ENCODE measurements around the gene CYP4F22. TPM values are rescaled to one million over a fixed set of nuclear protein-coding genes. Genes with fewer than 3 reads are reported as not detected.
"Not testable (repeated sequence)": the region's sequence is repeated elsewhere in the genome, so short reads cannot be mapped to it uniquely, and the experiment has no call there.

The CYP4F22 gene
- total and polyA plus RNA-seq, 2 of the 8 experiments (the other 6 are each of a cell fraction or from before 2014, with no cell fraction given) = not detected

DNA sequence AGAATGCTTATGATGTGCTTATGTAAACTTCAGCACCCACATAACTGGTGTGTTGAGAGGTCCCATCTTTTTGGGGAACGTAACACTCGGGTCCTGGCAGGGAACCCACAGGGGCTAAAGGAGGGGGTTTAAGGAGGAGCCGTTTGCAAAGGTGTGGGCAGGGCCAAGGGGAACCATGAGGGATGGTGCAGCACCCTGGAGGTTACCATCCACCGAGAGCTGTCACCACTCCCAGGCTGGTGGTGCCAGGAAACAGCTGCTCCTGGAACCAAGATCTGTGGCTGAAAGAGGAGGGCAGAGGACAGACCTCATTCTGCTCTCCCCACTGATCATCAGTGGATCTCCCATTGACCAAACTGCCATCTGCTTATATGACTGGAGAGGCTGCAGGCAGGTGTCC is 83.5 kb downstream of the CYP4F22 start:
- Histone ChIP-seq H4K5ac (ENCODE audit: insufficient read length, low read depth, low read length) (no peak overlapping the region), H3K4me3 (ENCODE audit: extremely low read depth in 1 of 4, insufficient read depth in 2 of 4, low read depth in 3 of 4, low read length in 4 of 4) (no peak overlapping the region), H4K8ac (ENCODE audit: extremely low read depth, insufficient read depth, low read length) (no peak overlapping the region)

DNA sequence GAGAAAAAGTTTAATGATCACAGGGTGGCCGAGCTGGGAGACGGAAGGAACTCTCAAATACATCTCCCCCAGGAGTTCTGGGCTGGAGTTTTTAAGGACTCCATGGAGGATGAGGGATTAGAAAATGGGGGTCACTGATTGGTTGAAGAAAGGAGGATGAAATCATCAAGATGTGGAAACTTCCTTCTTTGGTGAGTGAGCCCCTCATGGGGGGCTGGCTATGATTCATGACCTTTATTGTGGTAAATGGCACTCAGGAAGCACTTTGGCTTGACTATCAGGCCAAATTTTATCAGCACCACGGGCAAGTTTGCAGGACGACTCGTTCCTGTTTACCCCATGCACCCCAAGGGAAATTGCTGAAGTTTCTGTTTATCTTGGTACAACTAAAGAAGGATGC is 84.2 kb downstream of the CYP4F22 start:
- H3K9ac ChIP-seq (replicated peaks in 1 of 4; ENCODE audit: extremely low read depth in 1 of 4, low read depth in 3 of 4, low read length in 3 of 4); H2BK12ac ChIP-seq (ENCODE audit: low read depth, low read length); H3K4ac ChIP-seq (replicated peaks; ENCODE audit: insufficient read length, low read depth, low read length); H3K4me2 ChIP-seq (ENCODE audit: insufficient read depth in 1 of 2, low read depth in 2 of 2, low read length in 2 of 2); H4K91ac ChIP-seq (replicated peaks; ENCODE audit: insufficient read length, low read length); H2BK20ac ChIP-seq (ENCODE audit: low read length); H2AFZ ChIP-seq (ENCODE audit: low read length); H3K56ac ChIP-seq (replicated peaks; ENCODE audit: insufficient read length, low read depth, low read length); FAIRE-seq; POLR2A ChIA-PET (ENCODE audit: partially characterized antibody); CTCF ChIA-PET (ENCODE audit: partially characterized antibody); H4K20me1 ChIP-seq (replicated peaks in 1 of 2; ENCODE audit: control insufficient read depth in 1 of 2, insufficient read depth in 2 of 2, low read length in 2 of 2); H3K79me1 ChIP-seq (ENCODE audit: low read depth, low read length); H4K5ac ChIP-seq (ENCODE audit: insufficient read length, low read depth, low read length); H3K36me3 ChIP-seq (ENCODE audit: control insufficient read depth in 2 of 4, insufficient read depth in 4 of 4, low read length in 3 of 4); DNase-seq (ENCODE audit: low read depth in 1 of 2, low spot score in 2 of 2); H3K79me2 ChIP-seq (ENCODE audit: control insufficient read depth in 1 of 2, insufficient read depth in 2 of 2, low read length in 2 of 2); H3K27me3 ChIP-seq (replicated peaks in 1 of 4; ENCODE audit: control insufficient read depth in 3 of 4, extremely low read depth in 1 of 4, insufficient read depth in 3 of 4, low read length in 3 of 4); H2BK15ac ChIP-seq (ENCODE audit: low read length); H2AK5ac ChIP-seq (ENCODE audit: low read depth, low read length); H3K23ac ChIP-seq (ENCODE audit: insufficient read length); H3K23me2 ChIP-seq (ENCODE audit: low read depth, low read length); H4K8ac ChIP-seq (ENCODE audit: extremely low read depth, insufficient read depth, low read length); H3K4me3 ChIP-seq (ENCODE audit: extremely low read depth in 1 of 4, insufficient read depth in 2 of 4, low read depth in 3 of 4, low read length in 4 of 4); H3K4me1 ChIP-seq (replicated peaks in 1 of 4; ENCODE audit: control insufficient read depth in 3 of 4, insufficient read depth in 4 of 4, low read length in 3 of 4); H3K27ac ChIP-seq (ENCODE audit: low read depth, low read length); H3K18ac ChIP-seq (ENCODE audit: extremely low read depth, low read length); H2BK5ac ChIP-seq (ENCODE audit: low read depth, low read length); H2BK120ac ChIP-seq (replicated peaks; ENCODE audit: low read depth, low read length); H3K14ac ChIP-seq (ENCODE audit: insufficient read length): not testable (repeated sequence)
- H3K9me3 ChIP-seq (ENCODE audit: insufficient read depth in 2 of 2, low read depth in 1 of 2, low read length in 1 of 2) = peaks cover 43 to 76% of the 10 kb centered on the region in 2 experiments
- 55% methylated on average over 5 of the region's 5 CpGs; no CpG with 5 or more reads in 1 of the 2 experiments for WGBS, 2 experiments (ENCODE audit: extremely low coverage in 1 of 2, insufficient coverage in 1 of 2, insufficient read length in 1 of 2, insufficient replicate concordance in 2 of 2, low coverage in 1 of 2, low lambda C conversion rate in 2 of 2, missing lambda C conversion rate in 1 of 2)

More for the DNA sequence above, 83.5 kb downstream of the CYP4F22 start:
- Histone ChIP-seq H2BK5ac (ENCODE audit: low read depth, low read length) (no peak overlapping the region), H3K56ac (replicated peaks; ENCODE audit: insufficient read length, low read depth, low read length) (no peak overlapping the region), H3K4me1 (replicated peaks in 1 of 4; ENCODE audit: control insufficient read depth in 3 of 4, insufficient read depth in 4 of 4, low read length in 3 of 4) (no peaks in the 10 kb centered on the region), H3K27me3 (replicated peaks in 1 of 4; ENCODE audit: control insufficient read depth in 3 of 4, extremely low read depth in 1 of 4, insufficient read depth in 3 of 4, low read length in 3 of 4) (no peaks in the 10 kb centered on the region), H2BK15ac (ENCODE audit: low read length) (no peak overlapping the region), H3K23me2 (ENCODE audit: low read depth, low read length) (no peaks in the 10 kb centered on the region), H3K27ac (ENCODE audit: low read depth, low read length) (no peak overlapping the region), H3K18ac (ENCODE audit: extremely low read depth, low read length) (no peak overlapping the region), H3K4me2 (ENCODE audit: insufficient read depth in 1 of 2, low read depth in 2 of 2, low read length in 2 of 2) (no peak overlapping the region), H2AK5ac (ENCODE audit: low read depth, low read length) (no peak overlapping the region), H2BK120ac (replicated peaks; ENCODE audit: low read depth, low read length) (no peak overlapping the region), H2AFZ (ENCODE audit: low read length) (no peak overlapping the region), H3K9ac (replicated peaks in 1 of 4; ENCODE audit: extremely low read depth in 1 of 4, low read depth in 3 of 4, low read length in 3 of 4) (no peak overlapping the region), H4K91ac (replicated peaks; ENCODE audit: insufficient read length, low read length) (no peak overlapping the region), H3K14ac (ENCODE audit: insufficient read length) (no peak overlapping the region), H3K4ac (replicated peaks; ENCODE audit: insufficient read length, low read depth, low read length) (no peak overlapping the region), H3K79me1 (ENCODE audit: low read depth, low read length) (no peaks in the 10 kb centered on the region), H3K36me3 (ENCODE audit: control insufficient read depth in 2 of 4, insufficient read depth in 4 of 4, low read length in 3 of 4) (no peaks in the 10 kb centered on the region), H3K23ac (ENCODE audit: insufficient read length) (no peak overlapping the region), H2BK20ac (ENCODE audit: low read length) (no peak overlapping the region), H4K20me1 (replicated peaks in 1 of 2; ENCODE audit: control insufficient read depth in 1 of 2, insufficient read depth in 2 of 2, low read length in 2 of 2) (no peaks in the 10 kb centered on the region), H3K9me3 (ENCODE audit: insufficient read depth in 2 of 2, low read depth in 1 of 2, low read length in 1 of 2) (peaks cover 43 to 80% of the 10 kb centered on the region in 2 experiments), H2BK12ac (ENCODE audit: low read depth, low read length) (no peak overlapping the region), H3K79me2 (ENCODE audit: control insufficient read depth in 1 of 2, insufficient read depth in 2 of 2, low read length in 2 of 2) (no peaks in the 10 kb centered on the region)
- FAIRE-seq (no peak), DNase-seq (ENCODE audit: low read depth in 1 of 2, low spot score in 2 of 2) (no peak)
- ChIA-PET POLR2A (ENCODE audit: partially characterized antibody) (no interaction called here), CTCF (ENCODE audit: partially characterized antibody) (no interaction called here)
- TF ChIP-seq KDM5A (IDR thresholded peaks at IDR 0.05; ENCODE audit: low read length) (no peak), SP1 (IDR thresholded peaks at IDR 0.05; ENCODE audit: low read depth, low read length) (no peak), EZH2 (IDR thresholded peaks at IDR 0.05; ENCODE audit: low read depth, low read length, severe bottlenecking) (no peak), GTF2F1 (IDR thresholded peaks at IDR 0.05; ENCODE audit: borderline replicate concordance, low read depth, low read length) (no peak), BRCA1 (IDR thresholded peaks at IDR 0.05; ENCODE audit: low read depth, low read length) (no peak)
- WGBS, 2 experiments (ENCODE audit: extremely low coverage in 1 of 2, insufficient coverage in 1 of 2, insufficient read length in 1 of 2, insufficient replicate concordance in 2 of 2, low coverage in 1 of 2, low lambda C conversion rate in 2 of 2, missing lambda C conversion rate in 1 of 2) = 78% methylated on average over 4 of the region's 4 CpGs; no CpG with 5 or more reads in 1 of the 2 experiments
